Tongue (tissue), 2 donors: ENCODE measurements around the gene TMEM89. TPM values are rescaled to one million over a fixed set of nuclear protein-coding genes. Genes with fewer than 3 reads are reported as not detected.

Source experiments
- DNase-seq: peaks from one replicate; pipeline ENCODE4 v3.0.0-alpha.2; 2015
- total RNA-seq: library from RNA; depleted of rRNA; stranded (reverse); fragments of >200 nt; gene quantifications from one replicate; pipeline ENCODE4 v1.2.3, GENCODE V29; 2014

Gene TMEM89
- total RNA-seq, 1 donor from 2014 or later, result not detected

DNA sequence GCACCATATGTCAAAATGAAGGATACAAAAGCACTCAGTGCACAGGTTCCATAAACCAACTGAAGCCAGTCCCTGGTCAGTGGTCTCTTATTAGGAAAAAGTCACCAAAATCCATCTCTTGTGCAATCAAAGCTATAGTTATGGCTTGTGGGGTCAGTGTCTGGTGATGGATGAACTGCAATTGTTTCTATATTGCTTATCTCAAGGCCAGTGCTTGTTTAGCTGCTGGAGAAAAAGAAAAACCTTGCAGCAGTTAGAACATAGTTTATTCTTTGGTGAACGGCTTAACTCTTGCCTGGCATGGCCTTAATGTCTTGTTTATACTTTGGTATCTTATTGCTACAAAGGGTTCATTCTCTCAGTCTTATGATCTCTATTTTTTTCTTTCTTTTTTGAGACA lies 9.3 kb downstream of the TMEM89 start:
- no peak for DNase-seq

DNA sequence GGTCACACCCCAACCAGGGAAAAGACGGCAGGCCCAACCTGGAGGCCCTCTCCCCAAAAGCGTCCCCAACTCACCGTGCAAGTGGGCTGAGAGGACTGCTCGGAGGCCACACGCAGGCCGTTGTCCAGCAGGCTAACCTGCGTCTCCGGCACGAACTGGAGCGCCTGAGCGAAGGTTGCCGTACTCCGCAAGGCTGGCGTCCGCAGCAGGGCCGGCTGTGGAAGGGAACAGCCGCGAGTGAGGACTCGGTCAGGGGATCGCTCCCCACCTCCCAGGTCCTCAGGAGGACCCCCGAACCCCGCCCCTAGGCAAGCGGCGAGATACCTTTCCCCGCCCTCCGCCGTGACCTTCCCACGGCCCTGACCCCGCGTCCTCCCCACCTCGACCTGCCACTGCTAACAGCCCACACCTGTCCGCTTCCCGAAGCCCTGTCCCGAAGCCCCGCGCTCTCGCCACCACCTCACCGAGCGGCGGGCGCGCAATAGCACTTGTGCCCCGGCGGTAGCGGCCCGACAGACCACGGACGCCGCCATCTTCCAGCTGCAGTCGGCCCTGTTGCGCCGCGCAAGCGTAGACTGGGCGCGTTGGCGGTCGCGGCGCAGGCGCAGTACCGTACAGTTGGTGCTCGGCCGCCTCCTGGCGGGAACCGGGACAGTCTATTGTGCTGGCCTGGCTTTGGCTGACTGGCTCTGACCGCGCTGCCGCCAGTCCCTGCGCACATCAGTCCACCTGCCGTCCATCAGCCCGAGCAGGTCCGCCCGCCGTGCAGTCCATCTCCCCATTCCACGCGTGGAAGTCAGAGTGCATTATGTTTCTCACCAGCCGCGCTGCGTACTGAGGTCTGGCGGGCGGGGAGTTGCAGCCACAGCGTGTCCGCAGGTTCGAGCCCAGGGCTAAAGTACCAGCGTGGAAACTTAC lies 12.2 kb downstream of the TMEM89 start, which contains the start of gene UQCRC1:
Gene UQCRC1, minus strand, starts transcription at position 559 of the 918 bp plus-strand sequence. Its CDS starts 26 bp downstream, at position 533.
- peak; percentile 97 for DNase-seq

DNA sequence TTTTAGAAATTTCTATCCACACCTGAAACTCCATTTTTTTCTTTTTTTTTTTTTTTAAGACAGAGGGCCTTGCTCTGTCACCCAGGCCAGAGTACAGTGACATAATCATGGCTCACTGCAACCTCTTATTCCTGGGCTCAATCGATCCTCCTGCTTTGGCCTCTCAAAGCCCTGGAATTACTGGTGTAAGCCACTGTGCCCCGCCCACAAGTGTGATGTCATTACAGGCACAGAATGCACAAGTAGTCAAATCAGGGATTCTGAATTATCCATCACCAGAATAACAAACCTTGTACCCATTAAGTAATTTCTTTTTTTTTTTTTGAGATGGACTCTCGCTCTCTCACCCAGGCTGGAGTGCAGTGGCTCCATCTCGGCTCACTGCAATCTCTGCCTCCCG lies 14.1 kb downstream of the TMEM89 start:
- no peak for DNase-seq

DNA sequence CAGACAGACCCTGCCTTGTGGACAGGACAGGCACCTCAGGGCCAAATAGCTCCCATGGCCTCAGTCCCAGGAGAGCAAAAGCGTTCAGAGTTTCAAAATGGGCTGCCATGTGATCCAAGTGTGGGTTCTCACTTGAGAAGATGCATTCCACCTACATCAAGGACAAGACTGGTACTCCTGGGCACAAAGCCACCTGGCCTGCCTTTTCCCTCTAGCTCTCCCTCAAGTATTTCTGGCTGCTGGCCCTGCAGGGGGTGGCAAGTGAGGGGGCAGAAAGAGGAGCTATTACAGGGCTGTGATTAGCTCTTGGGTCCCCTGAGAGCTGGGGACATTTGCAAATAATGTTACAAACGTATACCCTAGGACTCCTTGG lies 20.0 kb downstream of the TMEM89 start:
- no peak for DNase-seq

DNA sequence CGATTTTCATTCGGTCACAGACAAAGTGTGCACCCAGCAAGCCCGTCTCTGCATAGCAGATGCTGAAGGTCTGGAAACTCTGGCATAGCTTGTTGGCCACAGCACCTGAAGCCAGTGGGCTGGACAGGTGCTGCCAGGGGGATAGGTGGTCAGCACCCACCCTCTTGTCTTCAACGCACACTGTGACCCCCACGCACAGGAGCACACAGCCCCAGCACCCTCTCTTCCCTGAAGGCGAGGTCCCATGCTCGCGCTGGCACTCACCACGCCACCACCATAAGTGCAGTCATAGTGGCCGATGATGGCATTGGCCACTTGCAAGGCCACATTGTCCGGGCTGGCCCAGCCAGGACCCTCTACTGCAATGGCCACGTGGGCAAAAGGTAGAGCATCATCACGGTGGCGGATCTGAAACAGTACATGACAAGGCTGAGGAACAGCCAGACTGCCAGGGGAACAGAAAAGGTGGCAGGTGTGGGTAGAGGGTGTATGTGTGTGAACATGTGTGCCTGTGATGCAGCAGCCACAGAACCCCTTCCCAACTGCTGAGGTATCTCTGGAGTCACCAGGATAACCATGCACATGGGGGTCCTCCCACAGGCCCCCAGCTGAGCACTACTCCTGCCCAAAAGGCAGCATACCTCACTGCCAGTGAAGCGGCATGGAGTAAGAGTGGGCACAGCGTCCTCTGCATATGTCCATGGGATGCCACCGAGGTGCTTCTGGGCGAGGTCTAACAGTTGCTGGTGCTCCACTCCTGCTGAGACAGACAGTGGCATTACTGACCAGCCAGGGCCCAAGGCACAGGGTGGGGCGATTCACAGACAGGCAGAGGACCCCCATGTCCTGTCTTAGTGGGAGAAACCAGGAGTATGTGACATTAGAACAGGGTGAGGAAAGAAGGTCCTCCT lies 20.6 kb downstream of the TMEM89 start:
- no peak for DNase-seq

DNA sequence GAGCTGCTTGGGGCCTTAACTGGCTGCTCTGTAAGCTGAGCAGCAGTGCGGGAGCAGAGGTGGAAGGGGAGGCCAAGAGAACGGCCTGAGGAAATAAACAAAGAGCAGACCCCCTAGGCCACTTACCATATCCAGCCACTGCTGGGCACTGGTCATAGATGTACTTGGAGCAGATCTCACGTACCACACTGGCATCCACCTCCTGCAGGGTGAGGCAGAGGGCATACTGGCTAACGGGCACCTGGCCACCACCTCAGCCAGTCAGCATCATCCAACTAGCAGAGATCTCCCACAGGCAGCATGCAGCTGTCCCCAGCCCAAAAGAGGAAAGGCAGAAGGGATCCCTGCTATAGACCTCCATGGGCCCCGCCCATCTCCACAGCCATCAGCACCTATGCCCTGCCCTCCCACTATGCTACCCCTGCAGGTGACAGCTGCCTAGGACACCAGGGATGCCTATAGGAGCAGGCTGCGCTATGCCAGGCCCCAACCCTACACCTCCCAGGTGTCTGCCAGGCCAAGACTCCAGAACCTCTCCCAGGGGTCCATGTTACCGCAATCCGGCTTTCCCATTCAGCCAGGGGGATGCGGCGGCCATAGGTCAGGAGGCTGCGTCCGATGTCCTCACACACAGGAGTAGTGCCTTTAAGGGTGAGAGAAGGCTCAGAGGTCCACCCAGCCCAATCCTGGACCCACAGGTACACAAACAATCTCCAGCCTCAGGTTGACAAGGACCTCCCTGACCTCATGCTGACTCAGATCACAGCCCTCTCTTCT lies 21.9 kb downstream of the TMEM89 start:
- peak; percentile 5 for DNase-seq

DNA sequence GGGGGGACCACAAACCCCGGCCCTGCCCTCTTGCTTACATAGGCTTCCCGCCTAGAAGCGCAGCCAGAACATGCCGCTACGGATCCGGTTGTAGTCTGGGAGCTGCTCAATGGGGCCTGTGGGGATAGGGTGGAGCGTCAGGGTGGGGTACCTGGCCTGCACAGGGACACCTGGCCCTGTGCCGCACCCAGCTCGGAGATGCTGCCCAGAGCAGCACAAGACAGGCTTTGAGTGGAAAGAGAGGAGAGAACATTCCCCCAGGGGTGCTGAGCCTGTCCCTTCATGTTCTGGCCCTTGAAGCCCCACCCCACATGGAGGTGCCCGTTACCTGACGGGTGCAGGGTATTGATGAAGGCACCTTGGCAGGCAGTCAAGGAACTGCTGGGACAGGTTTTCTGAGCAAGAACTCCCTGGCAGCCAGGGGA lies 22.5 kb downstream of the TMEM89 start:
- peak; percentile 76 for DNase-seq

DNA sequence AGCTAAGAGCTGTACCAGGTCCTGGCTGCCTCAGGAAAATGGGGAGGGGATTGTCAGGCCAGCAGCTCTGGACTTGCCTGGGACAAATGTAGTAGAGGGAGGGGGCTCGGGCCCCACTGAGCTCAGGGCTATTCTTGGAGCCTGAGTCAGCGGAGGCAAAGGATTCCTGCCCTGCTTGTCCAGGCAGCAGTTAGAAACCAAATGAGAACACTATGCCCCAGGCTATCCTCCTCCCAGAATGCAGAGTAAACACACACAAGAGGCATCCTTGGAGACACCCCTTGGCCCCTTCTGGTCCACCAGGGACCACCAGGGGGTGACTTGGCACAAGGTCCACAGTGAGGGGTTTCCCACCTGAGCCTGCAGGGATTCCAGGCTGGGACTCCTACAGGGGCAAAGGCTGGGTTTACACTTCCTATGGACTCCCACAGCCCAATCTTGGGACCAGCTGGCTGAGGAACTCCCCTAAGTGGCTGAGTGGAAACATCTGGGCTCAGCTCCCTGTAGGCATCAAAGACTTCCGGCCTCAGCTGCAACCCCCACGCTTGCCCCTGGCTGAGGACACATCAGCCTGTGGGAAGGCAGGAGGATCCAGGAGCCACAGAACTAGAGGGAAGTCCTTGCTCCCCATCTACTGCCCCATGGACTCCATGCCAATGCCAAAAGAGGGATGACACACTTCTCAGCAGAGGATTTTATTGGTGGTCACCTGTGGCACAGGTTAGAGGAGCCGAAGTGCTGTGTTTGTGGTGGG lies 23.1 kb downstream of the TMEM89 start:
- DNase-seq, result peak; percentile 85

DNA sequence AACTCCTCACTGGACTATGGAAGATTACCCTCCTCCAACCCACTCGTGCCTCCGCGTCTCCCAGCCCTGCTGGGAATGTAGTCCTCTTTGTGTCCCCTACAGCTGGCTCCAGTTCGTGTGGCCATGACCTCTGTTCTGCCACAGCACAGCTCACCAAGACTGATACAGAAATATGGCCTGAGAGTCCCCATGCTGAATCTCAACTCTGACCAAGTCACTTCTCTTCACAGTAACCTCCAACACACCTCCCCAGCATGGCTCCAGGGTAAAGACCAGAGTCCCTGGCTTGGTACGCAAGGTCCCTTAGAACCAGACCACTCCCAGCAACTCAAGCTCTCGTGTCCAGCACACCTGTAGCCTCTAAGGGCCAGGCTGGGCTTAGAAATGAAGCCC lies 24.2 kb downstream of the TMEM89 start:
- no peak for DNase-seq

DNA sequence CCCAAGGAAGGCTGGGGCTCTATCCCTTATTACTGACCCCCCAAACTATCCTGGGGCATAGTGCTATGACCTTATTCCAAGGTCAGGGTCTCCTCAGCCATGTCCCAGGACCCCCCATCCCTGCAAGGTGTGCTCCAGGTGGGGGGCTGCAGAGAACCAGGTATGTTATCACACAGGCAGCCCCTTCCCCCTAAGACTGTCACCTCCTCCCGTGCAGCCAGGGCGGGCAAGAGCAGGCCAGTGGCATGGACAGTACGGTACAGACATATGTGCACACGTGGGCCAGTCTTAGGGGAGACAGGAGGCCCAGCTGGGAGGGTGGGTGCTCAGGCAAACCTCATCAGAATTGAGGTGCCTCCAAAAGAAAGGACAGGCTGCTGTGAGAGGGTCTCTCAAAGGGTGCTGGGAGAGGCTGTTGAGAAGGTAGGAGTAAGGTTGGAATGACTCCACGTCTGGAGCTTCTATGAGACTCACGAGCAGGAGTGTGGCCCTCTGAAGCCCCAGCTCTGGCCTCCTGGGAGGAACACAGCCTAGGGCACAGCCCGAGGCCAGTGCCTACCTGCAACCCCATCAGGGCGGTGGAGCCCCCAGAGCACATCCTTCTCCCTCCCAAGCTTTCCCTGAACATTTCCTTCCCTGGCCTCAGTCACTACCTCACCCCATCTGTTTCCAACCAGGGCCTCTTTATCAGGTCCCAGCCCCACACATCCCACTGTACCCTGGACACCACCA lies 24.7 kb downstream of the TMEM89 start:
- DNase-seq, result no peak

DNA sequence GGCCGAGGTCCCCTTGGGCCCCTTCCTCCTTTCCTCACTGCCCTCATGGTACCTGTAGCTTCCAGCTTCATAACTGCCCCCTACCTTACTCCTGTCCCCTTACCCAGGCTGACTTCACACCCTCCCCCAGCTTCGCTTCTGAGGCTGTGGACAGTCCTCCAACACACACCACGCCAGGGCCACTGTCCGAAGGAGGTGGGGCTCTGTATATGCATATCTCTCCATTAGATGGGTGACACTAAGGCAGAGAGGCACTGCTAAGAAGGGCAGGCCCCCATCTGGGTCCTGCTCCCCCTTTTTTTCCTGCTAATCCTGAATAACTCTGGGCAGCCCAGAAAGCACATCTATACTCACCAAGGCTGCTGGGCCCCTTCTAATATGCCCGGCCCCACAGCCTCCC lies 25.4 kb downstream of the TMEM89 start:
- DNase-seq, result no peak

DNA sequence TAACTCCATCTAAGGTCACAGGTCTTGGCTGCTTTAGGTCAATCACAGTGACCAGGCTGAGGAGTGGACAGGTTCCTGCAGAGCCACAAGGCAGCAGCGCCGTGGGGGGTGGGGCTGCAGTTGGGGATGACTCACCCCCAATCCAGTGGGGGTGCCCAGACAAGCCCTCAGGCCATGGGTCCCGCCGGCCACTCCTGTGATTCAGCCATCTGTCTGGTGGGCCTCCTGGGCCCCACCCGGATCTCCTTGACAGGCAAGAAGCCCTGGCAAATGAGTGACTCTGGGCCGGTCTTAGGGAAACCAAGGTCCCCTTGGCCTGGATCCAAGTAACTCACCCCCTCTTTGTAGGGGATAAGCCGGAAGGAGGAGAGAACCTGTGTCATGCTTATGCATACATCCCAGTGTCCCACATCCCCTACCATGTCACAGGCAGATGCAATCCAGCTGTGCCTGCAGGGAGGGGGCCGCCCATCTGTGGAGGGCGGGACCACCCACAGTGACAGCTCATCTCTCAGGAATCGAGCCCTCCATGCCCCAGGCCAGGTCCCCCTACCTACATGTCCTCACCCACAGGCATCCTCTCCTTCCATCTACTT lies 25.9 kb downstream of the TMEM89 start:
- DNase-seq, result peak; percentile 57

DNA sequence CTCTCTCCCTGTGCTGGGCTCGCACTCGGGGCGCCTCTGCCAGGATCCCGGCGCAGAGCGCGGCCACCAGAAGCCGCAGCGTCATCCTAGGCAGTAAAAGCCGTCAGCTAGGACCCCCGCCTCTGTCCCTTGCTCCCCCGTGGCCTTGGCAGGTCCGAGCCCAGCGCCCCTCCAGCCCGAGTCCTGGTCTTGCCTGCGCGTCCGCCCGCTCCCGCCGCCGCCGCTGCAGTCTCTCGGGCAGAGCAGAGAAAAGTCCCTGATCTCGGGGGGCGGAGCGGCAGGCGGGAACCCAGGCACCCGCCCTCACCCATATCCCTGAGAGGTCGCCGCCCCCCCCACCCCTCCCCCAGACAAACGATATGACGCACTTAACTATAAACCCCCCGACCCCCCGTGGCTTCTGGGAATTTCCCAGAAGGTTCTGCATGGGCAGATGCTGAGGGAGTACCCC lies 26.5 kb downstream of the TMEM89 start, which contains the start of gene COL7A1:
Gene COL7A1, minus strand, starts transcription at position 255 of the 451 bp plus-strand sequence. Its CDS starts 170 bp downstream, at position 85.
- peak; percentile 33 for DNase-seq

DNA sequence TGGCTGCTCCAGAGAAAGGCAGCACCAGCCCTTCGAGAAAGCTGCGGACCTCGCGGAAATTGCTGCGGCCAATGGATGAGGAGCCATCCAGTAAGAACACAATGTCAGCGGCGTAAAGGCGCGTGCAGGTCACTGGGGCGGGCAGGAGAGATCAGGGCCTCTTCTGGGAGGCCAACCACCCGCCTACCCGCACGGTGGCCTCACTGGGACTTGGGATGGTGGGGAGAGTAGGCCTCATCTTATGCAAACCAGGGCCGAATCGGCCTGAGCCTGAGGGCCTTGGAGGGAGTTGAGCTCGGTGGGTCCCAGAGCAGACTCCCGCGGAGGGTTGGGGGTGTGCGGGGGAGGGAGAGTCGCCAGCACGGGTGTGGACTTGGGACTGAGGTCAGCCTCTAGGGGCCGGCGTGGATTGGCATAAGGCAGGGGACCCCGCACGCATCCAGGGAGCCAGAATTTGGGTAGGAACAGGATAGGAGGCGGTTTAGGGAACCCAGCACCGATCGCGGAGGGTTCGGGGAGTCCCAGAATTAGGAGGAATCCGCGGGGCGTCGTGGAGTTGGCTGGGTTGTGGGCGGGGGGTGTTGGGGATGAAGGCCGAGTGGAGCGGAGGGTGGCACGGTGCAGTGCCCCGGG lies 27.0 kb downstream of the TMEM89 start:
- DNase-seq, result no peak

DNA sequence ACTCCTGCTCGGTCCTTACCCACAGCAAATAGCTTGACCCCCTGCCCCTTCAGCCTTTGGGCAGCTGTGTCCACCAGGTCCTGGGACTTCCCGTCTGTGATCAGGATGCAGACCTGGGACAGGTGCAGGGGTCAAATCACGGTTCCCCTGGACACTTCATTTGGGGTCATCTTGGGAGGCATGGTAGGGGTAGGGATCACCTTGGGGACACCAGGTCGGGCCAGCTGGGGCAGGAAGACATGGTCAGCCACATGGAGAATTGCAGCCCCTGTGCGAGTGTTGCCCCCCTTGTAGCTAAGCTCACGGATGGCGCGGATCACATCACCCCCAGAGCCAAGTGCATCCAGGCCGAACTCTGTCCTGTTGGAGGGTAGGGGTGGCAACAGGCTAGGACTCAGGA lies 28.2 kb downstream of the TMEM89 start:
- DNase-seq, result no peak

DNA sequence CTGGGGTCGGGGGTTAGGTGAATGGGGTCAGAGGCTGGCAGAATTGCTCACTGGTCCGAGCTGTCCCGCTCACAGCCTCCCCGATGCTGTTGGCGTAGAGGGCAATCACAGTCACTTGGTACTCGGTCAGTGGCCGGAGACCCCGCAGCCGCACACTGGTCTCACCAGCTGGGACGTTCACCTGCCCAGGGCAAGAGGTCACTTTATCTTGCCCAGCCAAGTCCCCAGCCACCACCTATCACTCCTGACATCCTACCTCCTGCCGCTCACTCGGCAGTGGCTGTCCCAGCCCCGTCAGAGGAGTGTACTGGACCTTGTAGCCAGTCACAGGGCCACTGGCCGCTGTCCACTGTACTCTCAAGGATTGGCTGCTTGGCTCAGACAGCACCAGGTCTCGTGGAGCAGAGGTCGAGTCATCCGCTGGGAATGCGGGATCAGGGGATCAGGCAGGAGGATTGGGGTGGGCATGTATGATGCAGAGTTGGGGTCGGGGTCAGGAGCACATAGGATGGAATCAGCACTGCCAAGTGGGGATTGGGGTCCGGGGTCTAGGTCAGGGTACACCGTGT lies 29.0 kb downstream of the TMEM89 start:
- DNase-seq, result no peak

DNA sequence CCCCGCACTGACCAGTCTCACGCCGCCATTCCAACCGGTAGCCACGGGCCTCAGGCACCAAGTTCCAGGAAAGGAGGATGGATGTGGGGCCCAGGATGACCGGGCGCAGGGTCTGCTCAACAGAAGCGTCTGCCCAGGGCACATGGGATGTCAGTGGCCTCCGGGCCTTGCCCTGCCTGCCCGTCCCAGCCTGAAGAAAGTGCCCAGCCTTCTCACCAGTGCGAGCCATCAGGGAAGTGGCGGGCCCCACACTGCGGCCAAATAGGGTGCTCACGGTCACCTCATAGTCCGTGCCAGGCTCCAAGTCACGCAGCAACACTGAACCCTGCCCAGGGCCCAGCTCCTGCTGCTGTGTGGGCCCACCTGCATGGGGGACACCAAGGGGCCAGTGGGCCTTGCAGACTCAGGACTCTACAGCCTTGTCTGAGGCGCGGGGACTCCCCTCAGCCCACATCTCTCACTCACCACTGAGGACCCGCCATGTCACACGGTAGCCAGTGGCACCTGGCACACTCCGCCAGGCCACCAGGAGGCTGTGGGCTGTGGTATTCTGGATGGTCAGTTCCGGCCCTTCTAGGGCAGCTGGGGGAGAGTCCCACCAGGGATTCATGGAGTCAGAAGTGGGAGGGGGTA lies 29.6 kb downstream of the TMEM89 start:
- DNase-seq, result no peak

DNA sequence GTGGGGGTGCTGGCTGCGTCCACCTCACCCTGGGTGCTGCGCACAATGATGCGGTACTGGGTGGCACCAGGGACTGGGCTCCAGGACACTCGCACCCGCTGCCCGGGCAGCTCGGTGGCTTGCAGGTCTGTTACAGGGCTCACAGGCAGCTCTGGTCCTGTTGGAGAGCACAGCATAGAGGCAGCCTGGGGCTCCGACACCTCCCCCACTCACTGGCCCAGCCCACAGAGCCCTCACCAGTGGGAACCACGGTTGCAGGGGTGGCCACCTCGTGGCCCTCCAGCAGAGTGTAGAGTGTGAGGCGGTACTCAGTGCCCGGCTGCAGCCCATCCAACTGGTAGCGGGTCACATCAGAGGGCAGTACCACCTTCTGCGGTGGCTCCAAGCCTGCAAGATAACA lies 30.1 kb downstream of the TMEM89 start:
- DNase-seq, result no peak

DNA sequence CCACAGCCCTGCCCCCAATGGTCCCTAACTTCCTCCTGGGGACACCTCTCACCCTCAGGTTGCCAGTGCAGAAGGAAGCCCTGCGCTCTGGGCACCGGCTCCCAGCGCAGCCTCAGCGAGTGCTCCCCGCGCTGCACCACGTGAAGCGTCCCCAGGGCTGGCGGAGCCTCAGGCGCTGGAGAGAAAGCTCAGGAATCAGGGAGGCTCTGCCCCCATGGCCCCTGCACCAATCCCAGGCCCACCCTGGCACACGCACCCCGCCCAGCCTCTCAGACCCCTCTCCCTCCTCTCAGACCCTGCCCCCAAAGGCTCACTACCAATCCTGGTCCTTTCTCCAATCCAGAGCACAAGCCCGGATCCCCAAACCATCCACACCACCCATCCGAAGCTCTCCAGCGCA lies 33.3 kb downstream of the TMEM89 start:
- no peak for DNase-seq
